GM06990 (cell line): ENCODE measurements around the gene HBD.

ENCODE experiments used
- DNase-seq: peaks from one replicate; pipeline ENCODE4 v3.0.0-alpha.2; 2011; ENCODE audit not compliant: insufficient read length; ENCODE audit errors: extremely low read depth
- H3K27me3 ChIP-seq: replicated peaks from 2 replicates; pipeline ENCODE4 v1.6.0; 2011; ENCODE audit warnings: low read length; ENCODE audit not compliant: control insufficient read depth, insufficient read depth
- H3K36me3 ChIP-seq: 2 replicates; pipeline ENCODE4 v1.5.1; 2011; ENCODE audit warnings: low read length; ENCODE audit not compliant: control insufficient read depth, insufficient read depth
- H3K4me3 ChIP-seq: replicated peaks from 2 replicates; pipeline ENCODE4 v1.5.1; 2011; ENCODE audit warnings: low read depth, mild to moderate bottlenecking, control low read depth, low read length
- TF ChIP-seq, protein P1 (sequence below): IDR thresholded peaks from 2 replicates; pipeline ENCODE4 v1.5.1; 2011; ENCODE audit warnings: low read length, control low read depth, mild to moderate bottlenecking, inconsistent platforms; ENCODE audit not compliant: insufficient read depth, poor library complexity, severe bottlenecking

Gene HBD

DNA sequence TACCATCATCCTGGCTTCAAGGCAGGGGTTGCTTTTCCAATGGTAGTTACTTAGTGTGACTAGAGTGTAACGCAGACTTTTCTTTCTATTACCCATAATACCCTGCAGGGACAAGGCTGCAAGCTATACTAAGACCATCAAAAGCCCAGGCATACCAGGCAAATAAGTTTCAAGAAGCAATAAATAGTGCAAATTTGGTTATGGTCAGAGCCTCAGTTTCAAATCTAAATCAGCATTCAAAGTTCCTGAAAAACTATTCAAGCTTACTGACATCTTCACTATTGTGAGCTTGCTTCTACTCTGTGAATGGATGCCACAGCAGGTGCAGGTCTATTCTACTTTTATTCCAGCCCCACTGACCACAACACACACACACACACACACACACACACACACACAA is 4.9 kb downstream of the HBD start:
- no peaks in the 10 kb centered on the region for H3K36me3 ChIP-seq
- DNase-seq = no peak
- H3K27me3 ChIP-seq = no peaks in the 10 kb centered on the region
- H3K4me3 ChIP-seq = no peak overlapping the region
- TF ChIP-seq, protein P1, sequence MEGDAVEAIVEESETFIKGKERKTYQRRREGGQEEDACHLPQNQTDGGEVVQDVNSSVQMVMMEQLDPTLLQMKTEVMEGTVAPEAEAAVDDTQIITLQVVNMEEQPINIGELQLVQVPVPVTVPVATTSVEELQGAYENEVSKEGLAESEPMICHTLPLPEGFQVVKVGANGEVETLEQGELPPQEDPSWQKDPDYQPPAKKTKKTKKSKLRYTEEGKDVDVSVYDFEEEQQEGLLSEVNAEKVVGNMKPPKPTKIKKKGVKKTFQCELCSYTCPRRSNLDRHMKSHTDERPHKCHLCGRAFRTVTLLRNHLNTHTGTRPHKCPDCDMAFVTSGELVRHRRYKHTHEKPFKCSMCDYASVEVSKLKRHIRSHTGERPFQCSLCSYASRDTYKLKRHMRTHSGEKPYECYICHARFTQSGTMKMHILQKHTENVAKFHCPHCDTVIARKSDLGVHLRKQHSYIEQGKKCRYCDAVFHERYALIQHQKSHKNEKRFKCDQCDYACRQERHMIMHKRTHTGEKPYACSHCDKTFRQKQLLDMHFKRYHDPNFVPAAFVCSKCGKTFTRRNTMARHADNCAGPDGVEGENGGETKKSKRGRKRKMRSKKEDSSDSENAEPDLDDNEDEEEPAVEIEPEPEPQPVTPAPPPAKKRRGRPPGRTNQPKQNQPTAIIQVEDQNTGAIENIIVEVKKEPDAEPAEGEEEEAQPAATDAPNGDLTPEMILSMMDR = no peak

DNA sequence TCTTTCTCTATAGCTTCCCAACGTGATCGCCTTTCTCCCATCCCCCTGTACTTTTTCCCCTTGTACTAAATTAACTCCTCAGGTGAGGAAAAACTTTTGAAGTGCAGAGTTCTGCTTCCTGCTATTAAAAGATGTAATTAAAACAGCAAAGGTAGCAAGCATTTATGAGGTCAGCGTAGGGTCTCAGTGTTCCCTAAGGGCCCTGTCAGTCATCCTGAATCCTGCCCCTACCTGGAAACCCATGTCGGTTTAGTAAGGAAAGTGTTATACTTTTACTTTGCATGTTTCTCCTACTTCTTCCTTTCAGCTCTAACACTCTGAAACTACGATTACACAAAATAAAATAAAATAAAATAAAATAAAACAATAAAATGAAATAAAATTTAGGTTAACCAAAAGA is 6.2 kb downstream of the HBD start:
- Histone ChIP-seq H3K27me3 (no peaks in the 10 kb centered on the region), H3K36me3 (no peaks in the 10 kb centered on the region), H3K4me3 (no peak overlapping the region)
- TF ChIP-seq, protein P1 = no peak
- DNase-seq = no peak

DNA sequence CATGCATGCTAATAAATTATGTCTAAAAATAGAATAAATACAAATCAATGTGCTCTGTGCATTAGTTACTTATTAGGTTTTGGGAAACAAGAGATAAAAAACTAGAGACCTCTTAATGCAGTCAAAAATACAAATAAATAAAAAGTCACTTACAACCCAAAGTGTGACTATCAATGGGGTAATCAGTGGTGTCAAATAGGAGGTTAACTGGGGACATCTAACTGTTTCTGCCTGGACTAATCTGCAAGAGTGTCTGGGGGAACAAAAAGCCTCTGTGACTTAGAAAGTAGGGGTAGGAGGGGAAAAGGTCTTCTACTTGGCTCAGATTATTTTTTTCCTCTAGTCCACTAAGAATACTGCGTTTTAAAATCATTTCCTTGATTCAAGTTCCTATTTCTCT is 6.6 kb downstream of the HBD start:
- TF ChIP-seq, protein P1 = no peak
- no peak for DNase-seq
- Histone ChIP-seq H3K36me3 (no peaks in the 10 kb centered on the region), H3K4me3 (no peak overlapping the region), H3K27me3 (no peaks in the 10 kb centered on the region)

DNA sequence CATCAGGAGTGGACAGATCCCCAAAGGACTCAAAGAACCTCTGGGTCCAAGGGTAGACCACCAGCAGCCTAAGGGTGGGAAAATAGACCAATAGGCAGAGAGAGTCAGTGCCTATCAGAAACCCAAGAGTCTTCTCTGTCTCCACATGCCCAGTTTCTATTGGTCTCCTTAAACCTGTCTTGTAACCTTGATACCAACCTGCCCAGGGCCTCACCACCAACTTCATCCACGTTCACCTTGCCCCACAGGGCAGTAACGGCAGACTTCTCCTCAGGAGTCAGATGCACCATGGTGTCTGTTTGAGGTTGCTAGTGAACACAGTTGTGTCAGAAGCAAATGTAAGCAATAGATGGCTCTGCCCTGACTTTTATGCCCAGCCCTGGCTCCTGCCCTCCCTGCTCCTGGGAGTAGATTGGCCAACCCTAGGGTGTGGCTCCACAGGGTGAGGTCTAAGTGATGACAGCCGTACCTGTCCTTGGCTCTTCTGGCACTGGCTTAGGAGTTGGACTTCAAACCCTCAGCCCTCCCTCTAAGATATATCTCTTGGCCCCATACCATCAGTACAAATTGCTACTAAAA is 7.5 kb downstream of the HBD start, which contains the start of gene HBB:
TSS of gene HBB (minus strand) at position 340 of the 579 bp plus-strand sequence. CDS start at position 290, 50 bp downstream.
- no peak for DNase-seq
- no peaks in the 10 kb centered on the region for H3K36me3 ChIP-seq
- H3K4me3 ChIP-seq = no peak within 1 kb of the TSS
- TF ChIP-seq, protein P1 = no peak
- no peaks in the 10 kb centered on the region for H3K27me3 ChIP-seq

DNA sequence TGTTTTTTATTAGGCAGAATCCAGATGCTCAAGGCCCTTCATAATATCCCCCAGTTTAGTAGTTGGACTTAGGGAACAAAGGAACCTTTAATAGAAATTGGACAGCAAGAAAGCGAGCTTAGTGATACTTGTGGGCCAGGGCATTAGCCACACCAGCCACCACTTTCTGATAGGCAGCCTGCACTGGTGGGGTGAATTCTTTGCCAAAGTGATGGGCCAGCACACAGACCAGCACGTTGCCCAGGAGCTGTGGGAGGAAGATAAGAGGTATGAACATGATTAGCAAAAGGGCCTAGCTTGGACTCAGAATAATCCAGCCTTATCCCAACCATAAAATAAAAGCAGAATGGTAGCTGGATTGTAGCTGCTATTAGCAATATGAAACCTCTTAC is 8.8 kb downstream of the HBD start:
- no peak for DNase-seq
- Histone ChIP-seq H3K27me3 (no peaks in the 10 kb centered on the region), H3K36me3 (no peaks in the 10 kb centered on the region), H3K4me3 (no peak overlapping the region)
- TF ChIP-seq, protein P1 = no peak
